Ascending aorta (tissue), 2 donors: ENCODE measurements around the gene MCTS1. TPM values are rescaled to one million over a fixed set of nuclear protein-coding genes. Genes with fewer than 3 reads are reported as not detected.
"Not testable (repeated sequence)": the region's sequence is repeated elsewhere in the genome, so short reads cannot be mapped to it uniquely, and the experiment has no call there.

Source experiments
- DNase-seq, 2 donors: peaks; one replicate each; pipeline ENCODE4 v3.0.0-alpha.2; 2019; ENCODE audit warnings: low spot score in 2 of 2
- H3K27ac ChIP-seq, 2 donors: fragments of 200-600 bp; sonication (generic); one replicate each; pipeline ENCODE4 v1.5.1; 2016 to 2017; ENCODE audit warnings: mild to moderate bottlenecking in 1 of 2
- H3K27me3 ChIP-seq: fragments of 200-600 bp; sonication (generic); one replicate; pipeline ENCODE4 v1.5.1; 2017
- H3K36me3 ChIP-seq, 2 donors: fragments of 200-600 bp; sonication (generic); one replicate each; pipeline ENCODE4 v1.5.1; 2016
- H3K4me1 ChIP-seq, 2 donors: fragments of 200-600 bp; sonication (generic); one replicate each; pipeline ENCODE4 v1.5.1; 2016 to 2017; ENCODE audit warnings: mild to moderate bottlenecking in 1 of 2
- H3K4me3 ChIP-seq, 2 donors: fragments of 200-600 bp; sonication (generic); one replicate each; pipeline ENCODE4 v1.5.1; 2016 to 2017; ENCODE audit warnings: mild to moderate bottlenecking in 1 of 2
- H3K9me3 ChIP-seq, 2 donors: fragments of 200-600 bp; sonication (generic); one replicate each; pipeline ENCODE4 v1.5.1; 2016
- CTCF ChIP-seq, 3 experiments: fragments of 200-600 bp in 2 of 3; fragments of 450-650 bp in 1 of 3; sonication (generic) in 2 of 3; IDR thresholded peaks; one replicate each; pipeline ENCODE4 v1.5.1; 2016 to 2019; ENCODE audit warnings: antibody characterized with exemption in 3 of 3, mild to moderate bottlenecking in 1 of 3, moderate library complexity in 1 of 3
- intact Hi-C: fragments of 100-400 bp; cut with DNase I; formaldehyde crosslinking; loops from one replicate; pipeline ENCODE4 v1.15.1; 2023
- total RNA-seq: library from RNA; depleted of rRNA; stranded (reverse); fragments of >200 nt; gene quantifications from one replicate; pipeline ENCODE4 v1.1.0, GENCODE V29; 2016

Gene MCTS1
- total RNA-seq, 1 donor from 2014 or later: not detected

GRCh38 chrX:120638619-120639018, 34.7 kb downstream of the MCTS1 start:
- H3K27me3 ChIP-seq: no peaks in the 10 kb centered on the region
- TF ChIP-seq CTCF (IDR thresholded peaks at IDR 0.05): no peak
- no peaks in the 10 kb centered on the region for H3K9me3 ChIP-seq
- no peaks in the 10 kb centered on the region for H3K36me3 ChIP-seq
- no peak overlapping the region for H3K27ac ChIP-seq
- intact Hi-C loops: no loop called here
- DNase-seq: no peak
- H3K4me1 ChIP-seq: no peaks in the 10 kb centered on the region
- no peak overlapping the region for H3K4me3 ChIP-seq

- Histone ChIP-seq H3K36me3 (no peaks in the 10 kb centered on the region), H3K27me3 (no peaks in the 10 kb centered on the region), H3K27ac (no peak overlapping the region), H3K4me1 (no peaks in the 10 kb centered on the region), H3K9me3 (no peaks in the 10 kb centered on the region), H3K4me3 (no peak overlapping the region)
- no peak for TF ChIP-seq CTCF (IDR thresholded peaks at IDR 0.05)
- intact Hi-C loops: no loop called here
- no peak for DNase-seq
Observed at GRCh38 chrX:120642871-120643270, 39.0 kb downstream of the MCTS1 start.

- Histone ChIP-seq H3K9me3 (no peaks in the 10 kb centered on the region), H3K27ac (no peak overlapping the region), H3K4me1 (no peaks in the 10 kb centered on the region), H3K36me3 (no peaks in the 10 kb centered on the region), H3K27me3 (no peaks in the 10 kb centered on the region), H3K4me3 (no peak overlapping the region)
- TF ChIP-seq CTCF (IDR thresholded peaks at IDR 0.05): no peak
- DNase-seq: no peak
- intact Hi-C loops: no loop called here
Observed at GRCh38 chrX:120647127-120647526, 43.2 kb downstream of the MCTS1 start.

DNA sequence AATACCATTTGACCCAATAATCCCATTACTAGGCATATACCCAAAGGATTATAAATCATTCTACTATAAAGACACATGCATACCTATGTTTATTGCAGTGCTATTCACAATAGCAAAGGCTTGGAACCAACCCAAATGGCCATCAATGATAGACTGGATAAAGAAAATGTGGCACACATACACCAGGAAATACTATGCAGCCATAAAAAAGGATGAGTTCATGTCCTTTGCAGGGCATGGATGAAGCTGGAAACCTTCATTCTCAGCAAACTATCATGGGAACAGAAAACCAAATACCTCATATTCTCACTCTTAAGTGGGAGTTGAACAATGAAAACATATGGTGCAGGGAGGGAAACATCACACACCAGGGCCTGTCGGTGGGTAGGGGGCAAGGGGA, 48.4 kb downstream of the MCTS1 start:
- DNase-seq, intact Hi-C loops, H3K27me3 ChIP-seq, H3K9me3 ChIP-seq, H3K27ac ChIP-seq, H3K36me3 ChIP-seq, H3K4me3 ChIP-seq, H3K4me1 ChIP-seq: not testable (repeated sequence)

DNA sequence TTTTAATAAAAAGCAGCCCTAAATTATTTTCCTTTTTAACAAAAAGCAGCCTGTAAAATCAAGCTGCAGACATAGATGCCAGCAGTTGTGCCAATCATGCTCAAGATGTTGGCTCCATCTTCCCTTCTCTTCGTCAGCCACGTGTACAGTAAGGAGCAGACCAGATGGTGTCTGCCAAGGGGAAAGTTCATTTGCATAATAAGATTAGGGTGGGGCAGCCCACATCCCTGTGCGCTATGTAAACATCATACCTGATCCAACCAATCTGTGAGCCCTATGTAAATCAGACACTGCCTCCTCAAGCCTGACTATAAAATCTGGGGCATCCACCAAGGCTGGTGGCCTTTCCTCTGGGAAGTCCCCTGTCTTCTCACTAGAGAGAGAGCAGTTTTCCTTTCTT, 49.1 kb downstream of the MCTS1 start:
- no peak for DNase-seq
- no peaks in the 10 kb centered on the region for H3K27me3 ChIP-seq
- no peaks in the 10 kb centered on the region for H3K36me3 ChIP-seq
- intact Hi-C loops: no loop called here
- no peak for TF ChIP-seq CTCF (IDR thresholded peaks at IDR 0.05)
- H3K4me3 ChIP-seq: no peak overlapping the region
- no peak overlapping the region for H3K27ac ChIP-seq
- H3K4me1 ChIP-seq: no peaks in the 10 kb centered on the region
- H3K9me3 ChIP-seq: no peaks in the 10 kb centered on the region

DNA sequence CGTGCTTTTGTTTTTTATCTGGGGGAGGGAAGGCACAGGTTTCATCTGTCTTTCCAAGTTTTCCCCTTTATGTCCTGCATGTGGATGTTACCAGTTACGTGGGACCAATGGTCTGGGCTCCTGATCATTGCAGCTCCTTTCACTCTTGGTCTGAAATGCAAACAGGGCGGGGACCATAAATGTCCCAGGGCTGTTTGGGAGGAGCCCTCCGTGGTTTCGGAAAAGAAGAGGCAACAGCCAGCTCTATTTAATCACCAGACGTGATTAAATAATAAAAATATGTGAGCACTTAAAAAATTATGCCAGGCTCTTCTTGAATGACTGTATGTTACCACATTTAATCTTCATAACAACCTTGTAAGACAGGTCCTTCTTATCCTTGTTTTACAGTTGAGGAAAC, 56.7 kb downstream of the MCTS1 start:
- intact Hi-C loops: loop anchor here (10.0 kb wide), 1 partner anchor 166 kb away; no protein-coding TSS in a partner anchor
- TF ChIP-seq CTCF (IDR thresholded peaks at IDR 0.05): no peak
- Histone ChIP-seq H3K9me3 (no peaks in the 10 kb centered on the region), H3K4me1 (no peaks in the 10 kb centered on the region), H3K27ac (no peak overlapping the region), H3K36me3 (no peaks in the 10 kb centered on the region), H3K4me3 (no peak overlapping the region), H3K27me3 (no peaks in the 10 kb centered on the region)
- DNase-seq: no peak

Other genes with a start within 250 kb of the MCTS1 start
- not detected for gene ATP1B4, start 242.0 kb upstream of the MCTS1 start, total RNA-seq
- gene LAMP2, start 134.8 kb upstream of the MCTS1 start, total RNA-seq: 60.1 TPM
- 22.7 TPM for gene CUL4B, start 43.1 kb upstream of the MCTS1 start, total RNA-seq
- gene C1GALT1C1, start 26.0 kb downstream of the MCTS1 start, total RNA-seq: 43.4 TPM